ENCODE data around the gene AJM1.

DNA sequence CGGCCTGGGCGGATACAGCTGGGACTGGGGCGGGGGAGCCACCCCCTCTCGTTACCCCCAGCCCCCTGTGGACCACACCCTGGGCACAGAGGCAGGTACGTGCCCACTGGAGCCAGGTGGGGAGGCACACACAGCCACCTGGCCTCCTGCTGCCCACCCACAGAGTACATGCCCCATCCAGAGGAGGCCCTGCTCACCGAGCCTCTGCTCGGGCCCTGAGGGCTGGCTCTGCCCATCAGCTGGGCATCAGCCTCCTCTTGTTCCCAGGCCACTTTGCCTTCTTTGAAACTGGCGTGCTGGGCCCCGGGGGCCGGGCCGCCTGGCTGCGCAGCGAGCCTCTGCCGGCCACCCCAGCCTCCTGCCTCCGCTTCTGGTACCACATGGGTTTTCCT is 16.2 kb downstream of the AJM1 start:
- TF ChIP-seq EZH2 (IDR thresholded peaks at IDR 0.05) (no peak), POLR2AphosphoS5 (IDR thresholded peaks at IDR 0.05; ENCODE audit: borderline replicate concordance, low read depth, low read length) (no peak)

Data from SK-N-MC (cell line).